H9 (cell line): ENCODE measurements around the gene ZMAT5. TPM values are rescaled to one million over a fixed set of nuclear protein-coding genes. Genes with fewer than 3 reads are reported as not detected.

Experiments
- DNase-seq: peaks from one replicate; pipeline ENCODE4 v3.0.0-alpha.2; 2017
- H2AFZ ChIP-seq: one replicate; pipeline ENCODE4 v1.6.1; 2013; ENCODE audit warnings: mild to moderate bottlenecking, low read length, control low read depth, moderate library complexity
- H2AK5ac ChIP-seq: 2 replicates; pipeline ENCODE4 v1.6.1; 2013; ENCODE audit warnings: low read length, control low read depth, mixed read lengths; ENCODE audit not compliant: insufficient read length
- H2BK120ac ChIP-seq: one replicate; pipeline ENCODE4 v1.6.1; 2013; ENCODE audit warnings: low read depth, mild to moderate bottlenecking, low read length, control low read depth, inconsistent platforms; ENCODE audit not compliant: poor library complexity, severe bottlenecking
- H2BK12ac ChIP-seq: 2 replicates; pipeline ENCODE4 v1.6.1; 2013; ENCODE audit warnings: low read length, control low read depth, mixed read lengths, low read depth; ENCODE audit not compliant: insufficient read length
- H2BK15ac ChIP-seq: 2 replicates; pipeline ENCODE4 v1.6.1; 2013; ENCODE audit warnings: low read depth, low read length, control low read depth
- H2BK20ac ChIP-seq: one replicate; pipeline ENCODE4 v1.6.1; 2013; ENCODE audit warnings: low read depth, mild to moderate bottlenecking, low read length, control low read depth, inconsistent platforms; ENCODE audit not compliant: poor library complexity, severe bottlenecking
- H2BK5ac ChIP-seq: 2 replicates; pipeline ENCODE4 v1.6.1; 2013; ENCODE audit warnings: low read length, control low read depth, mixed read lengths; ENCODE audit not compliant: insufficient read length
- H3K14ac ChIP-seq: 2 replicates; pipeline ENCODE4 v1.6.1; 2013; ENCODE audit warnings: low read length, control low read depth; ENCODE audit not compliant: insufficient read depth
- H3K18ac ChIP-seq: 2 replicates; pipeline ENCODE4 v1.6.1; 2013; ENCODE audit warnings: low read depth, mild to moderate bottlenecking, mixed read lengths, low read length, control low read depth; ENCODE audit not compliant: insufficient read length
- H3K23ac ChIP-seq: 2 replicates; pipeline ENCODE4 v1.6.1; 2013; ENCODE audit warnings: low read length, control low read depth, mixed read lengths, low read depth; ENCODE audit not compliant: insufficient read length
- H3K23me2 ChIP-seq: 2 replicates; pipeline ENCODE4 v1.6.1; 2013; ENCODE audit warnings: low read depth, mild to moderate bottlenecking, mixed read lengths, low read length, control low read depth; ENCODE audit not compliant: insufficient read length, poor library complexity, severe bottlenecking
- H3K27ac ChIP-seq: 2 replicates; pipeline ENCODE4 v1.5.1; 2013; ENCODE audit warnings: low read length, control low read depth, mixed read lengths, low read depth; ENCODE audit not compliant: insufficient read length
- H3K27me3 ChIP-seq: 2 replicates; pipeline ENCODE4 v1.6.1; 2013; ENCODE audit warnings: low read length, control low read depth, inconsistent platforms; ENCODE audit not compliant: insufficient read depth
- H3K4ac ChIP-seq: 2 replicates; pipeline ENCODE4 v1.6.1; 2013; ENCODE audit warnings: low read depth, mild to moderate bottlenecking, control low read depth, inconsistent platforms, low read length, moderate library complexity
- H3K4me1 ChIP-seq: 2 replicates; pipeline ENCODE4 v1.6.1; 2013; ENCODE audit warnings: low read length, control low read depth, inconsistent platforms; ENCODE audit not compliant: insufficient read depth
- H3K4me2 ChIP-seq: 2 replicates; pipeline ENCODE4 v1.6.1; 2013; ENCODE audit warnings: low read length, control low read depth, mixed read lengths; ENCODE audit not compliant: insufficient read length, insufficient read depth
- H3K56ac ChIP-seq: 2 replicates; pipeline ENCODE4 v1.6.1; 2013; ENCODE audit warnings: low read depth, mild to moderate bottlenecking, mixed read lengths, low read length, control low read depth; ENCODE audit not compliant: insufficient read length
- H3K79me1 ChIP-seq: 2 replicates; pipeline ENCODE4 v1.6.1; 2013; ENCODE audit warnings: low read depth, mild to moderate bottlenecking, moderate library complexity, low read length, control low read depth, inconsistent platforms; ENCODE audit not compliant: insufficient read depth, poor library complexity, severe bottlenecking
- H3K79me2 ChIP-seq: 2 replicates; pipeline ENCODE4 v1.6.1; 2013; ENCODE audit warnings: low read length, control low read depth, inconsistent platforms; ENCODE audit not compliant: insufficient read depth
- H3K9ac ChIP-seq: 2 replicates; pipeline ENCODE4 v1.6.1; 2013; ENCODE audit warnings: low read length, control low read depth, mixed read lengths; ENCODE audit not compliant: insufficient read length; ENCODE audit errors: extremely low read depth
- H3K9me3 ChIP-seq: one replicate; pipeline ENCODE4 v1.6.1; 2013; ENCODE audit warnings: low read depth, low read length, inconsistent platforms; ENCODE audit not compliant: control insufficient read depth
- H3T11ph ChIP-seq: one replicate; pipeline ENCODE4 v1.6.1; 2013; ENCODE audit warnings: mild to moderate bottlenecking, low read length, control low read depth, inconsistent platforms
- H4K20me1 ChIP-seq: one replicate; pipeline ENCODE4 v1.6.1; 2013; ENCODE audit not compliant: control insufficient read depth, insufficient read length, insufficient read depth
- H4K5ac ChIP-seq: 2 replicates; pipeline ENCODE4 v1.6.1; 2013; ENCODE audit warnings: low read depth, mild to moderate bottlenecking, mixed read lengths, low read length, control low read depth; ENCODE audit not compliant: insufficient read length
- H4K8ac ChIP-seq: replicated peaks from 2 replicates; pipeline ENCODE4 v1.6.1; 2013; ENCODE audit warnings: low read length, control low read depth, mixed read lengths, low read depth; ENCODE audit not compliant: insufficient read length
- H4K91ac ChIP-seq: 2 replicates; pipeline ENCODE4 v1.6.1; 2013; ENCODE audit warnings: low read depth, mild to moderate bottlenecking, moderate library complexity, mixed read lengths, low read length, control low read depth; ENCODE audit not compliant: insufficient read length
- H3K27ac Mint-ChIP-seq, 3 experiments: 2 replicates in 2 of 3; 3 replicates in 1 of 3; pipeline ENCODE4 v1.8.0; 2020 to 2021; ENCODE audit warnings: mixed read lengths in 3 of 3, mild to moderate bottlenecking in 1 of 3, moderate library complexity in 1 of 3
- H3K27me3 Mint-ChIP-seq: 2 replicates; pipeline ENCODE4 v1.8.0; 2021; ENCODE audit warnings: low read depth, mild to moderate bottlenecking, moderate library complexity, mixed read lengths
- H3K36me3 Mint-ChIP-seq, 3 experiments: 2 replicates in 2 of 3; 3 replicates in 1 of 3; pipeline ENCODE4 v1.8.0; 2020 to 2021; ENCODE audit warnings: low read depth in 3 of 3, mixed read lengths in 3 of 3; ENCODE audit not compliant: insufficient read depth in 1 of 3
- H3K4me1 Mint-ChIP-seq, 2 experiments: 2 replicates each; pipeline ENCODE4 v1.8.0; 2020; ENCODE audit warnings: mixed read lengths in 2 of 2
- H3K4me3 Mint-ChIP-seq, 2 experiments: 2 replicates in 1 of 2; 3 replicates in 1 of 2; pipeline ENCODE4 v1.8.0; 2020 to 2021; ENCODE audit warnings: mild to moderate bottlenecking in 2 of 2, mixed read lengths in 2 of 2, moderate library complexity in 1 of 2
- H3K9me3 Mint-ChIP-seq, 2 experiments: 2 replicates in 1 of 2; 3 replicates in 1 of 2; pipeline ENCODE4 v1.8.0; 2020; ENCODE audit warnings: mild to moderate bottlenecking in 2 of 2, mixed read lengths in 2 of 2, moderate library complexity in 1 of 2
- CTCF ChIP-seq: fragments of 200-600 bp; sonication (generic); conservative IDR thresholded peaks from 3 replicates; pipeline ENCODE4 v1.8.0; 2021; ENCODE audit warnings: antibody characterized with exemption, mild to moderate bottlenecking
- WGBS: extraction: QIAGEN DNeasy Blood & Tissue Kit; methylation state at CpG from one replicate; pipeline ENCODE4 v1.1.7; 2013; ENCODE audit warnings: missing lambda C conversion rate, low lambda C conversion rate, mixed read lengths; ENCODE audit not compliant: insufficient read length; ENCODE audit errors: extremely low coverage; 5-methylcytosine and 5-hydroxymethylcytosine counted together
- total RNA-seq: library from RNA; stranded (reverse); gene quantifications from 2 replicates; pipeline ENCODE4 v1.2.1, GENCODE V29; 2021

ZMAT5 gene
- total RNA-seq, 1 experiment from 2014 or later, result 13.9 TPM

- Histone ChIP-seq H3K4ac (no peak overlapping the region), H2BK12ac (no peak overlapping the region), H4K8ac (no peak overlapping the region), H2BK15ac (no peak overlapping the region), H3K56ac (no peak overlapping the region), H4K5ac (no peak overlapping the region), H3K9ac (no peak overlapping the region), H3K4me2 (no peak overlapping the region), H3K14ac (no peak overlapping the region), H3K27me3 (no peaks in the 10 kb centered on the region), H3T11ph (no peak overlapping the region), H2AFZ (no peak overlapping the region), H3K4me1 (no peaks in the 10 kb centered on the region), H3K23me2 (no peaks in the 10 kb centered on the region), H2BK120ac (no peak overlapping the region), H2AK5ac (no peak overlapping the region), H4K91ac (no peak overlapping the region), H4K20me1 (no peaks in the 10 kb centered on the region), H3K79me2 (no peaks in the 10 kb centered on the region), H3K18ac (no peak overlapping the region), H3K79me1 (no peaks in the 10 kb centered on the region), H3K27ac (no peak overlapping the region), H2BK20ac (no peak overlapping the region), H3K9me3 (no peaks in the 10 kb centered on the region), H3K23ac (no peak overlapping the region), H2BK5ac (no peak overlapping the region)
- peaks cover 6 to 16% of the 10 kb centered on the region in 2 experiments for H3K4me1 Mint-ChIP-seq
- H3K4me3 Mint-ChIP-seq, result no peak overlapping the region
- H3K27ac Mint-ChIP-seq, result no peak overlapping the region; a peak in 1 of 7 replicates
- H3K36me3 Mint-ChIP-seq, result peaks cover 0 to 54% (median 6%) of the 10 kb centered on the region in 3 experiments; a peak in 4 of 7 replicates
- WGBS, result no CpG with 5 or more reads among the region's 8 CpGs
- H3K9me3 Mint-ChIP-seq, result no peaks in the 10 kb centered on the region
- no peak for TF ChIP-seq CTCF
- DNase-seq, result no peak
- H3K27me3 Mint-ChIP-seq, result no peaks in the 10 kb centered on the region
These were observed 32.4 kb upstream of the ZMAT5 start for GRCh38 chr22:29799217-29799680.
